ENCODE measurements around the gene SEC31B.

SEC31B gene

DNA sequence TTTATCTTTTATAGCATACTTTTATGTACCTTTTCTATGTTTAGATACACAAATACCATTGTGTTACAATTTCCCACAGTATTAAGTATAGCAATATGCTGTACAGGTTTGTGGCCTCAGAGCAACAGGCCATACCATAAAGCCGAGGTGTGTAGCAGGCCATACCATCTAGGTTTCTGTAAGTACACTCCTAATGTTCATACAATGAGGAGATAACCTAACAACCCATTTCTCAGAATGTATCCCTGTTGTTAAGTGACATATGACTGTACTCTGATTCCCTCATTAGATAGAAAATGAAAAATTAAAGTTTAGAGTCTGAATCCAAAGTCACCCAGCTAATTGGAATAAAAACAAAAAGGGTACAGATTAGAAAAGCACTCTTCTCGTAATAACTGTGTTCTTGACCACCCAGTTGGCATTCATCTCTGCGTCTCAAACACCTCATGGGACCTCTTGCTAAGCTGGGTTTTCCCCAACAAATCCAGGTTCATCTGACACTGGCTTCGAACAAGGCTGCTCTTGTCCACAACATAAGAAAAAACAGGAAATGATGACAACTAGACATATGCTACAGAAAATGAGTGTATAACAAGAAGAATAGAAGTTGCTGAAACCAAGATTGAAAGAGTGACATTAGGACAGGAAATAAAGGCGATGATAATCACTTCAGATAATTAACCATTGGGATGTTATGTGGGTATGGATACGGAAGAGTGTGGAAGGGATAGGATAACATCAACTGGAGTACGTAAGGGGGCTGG is 8.6 kb upstream of the SEC31B start:
- no peak for DNase-seq (ENCODE audit: low read depth)

DNA sequence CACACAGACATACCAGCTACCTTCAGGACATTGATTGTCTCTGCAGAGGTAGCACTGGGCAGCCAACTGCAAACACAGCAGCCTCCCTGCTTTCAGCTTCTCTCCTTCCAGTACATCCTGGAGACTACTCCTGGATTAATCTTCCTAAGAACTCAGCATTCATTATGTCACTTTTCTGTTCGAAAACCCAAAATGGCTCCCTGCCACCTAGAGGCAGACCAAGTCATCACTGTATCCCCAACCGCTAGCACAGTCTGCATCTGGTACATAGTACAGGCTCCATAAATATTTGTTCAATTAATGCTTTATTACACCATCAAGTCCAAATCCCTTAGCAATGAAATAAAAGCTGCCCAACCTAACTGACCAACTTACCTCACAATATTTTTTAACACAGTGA is 5.0 kb upstream of the SEC31B start:
- no peak for DNase-seq (ENCODE audit: low read depth)

DNA sequence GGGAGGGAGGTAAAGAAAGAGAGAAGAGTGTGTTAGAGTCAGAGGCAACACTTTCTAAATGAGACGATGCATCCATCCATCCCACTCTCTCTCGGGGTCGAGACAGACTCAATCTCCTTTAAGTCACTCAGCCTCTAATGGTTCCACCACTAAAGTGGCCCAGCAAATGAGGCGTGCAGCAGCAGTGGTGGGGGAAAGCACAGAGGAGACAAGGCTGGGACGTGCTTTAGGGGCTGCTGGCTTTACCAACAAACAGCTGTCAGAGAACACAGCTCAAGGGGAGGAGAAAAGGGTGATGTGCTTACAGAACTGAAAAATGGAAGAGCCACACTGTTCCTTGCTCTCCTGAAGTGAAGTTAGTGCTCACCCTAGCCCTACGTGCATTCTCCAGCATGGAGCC is 4.5 kb upstream of the SEC31B start:
- DNase-seq (ENCODE audit: low read depth) = no peak

DNA sequence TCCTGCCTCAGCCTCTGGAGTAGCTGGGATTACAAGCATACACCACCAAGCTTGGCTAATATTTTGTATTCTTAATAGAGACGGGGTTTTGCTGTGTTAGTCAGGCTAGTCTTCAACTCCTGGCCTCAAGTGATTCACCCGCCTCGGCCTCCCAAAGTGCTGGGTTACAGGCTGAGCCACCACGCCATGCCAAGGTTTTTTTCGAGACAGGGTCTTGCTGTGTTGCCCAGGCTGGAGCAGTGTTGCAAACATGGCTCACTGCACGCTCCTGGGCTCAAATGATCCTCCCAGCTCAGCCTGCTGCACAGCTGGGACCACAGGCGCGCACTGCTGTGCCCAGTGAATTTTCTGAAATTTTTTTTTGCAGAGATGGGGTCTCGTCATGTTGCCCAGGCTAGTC is 3.3 kb upstream of the SEC31B start:
- no peak for DNase-seq (ENCODE audit: low read depth)

DNA sequence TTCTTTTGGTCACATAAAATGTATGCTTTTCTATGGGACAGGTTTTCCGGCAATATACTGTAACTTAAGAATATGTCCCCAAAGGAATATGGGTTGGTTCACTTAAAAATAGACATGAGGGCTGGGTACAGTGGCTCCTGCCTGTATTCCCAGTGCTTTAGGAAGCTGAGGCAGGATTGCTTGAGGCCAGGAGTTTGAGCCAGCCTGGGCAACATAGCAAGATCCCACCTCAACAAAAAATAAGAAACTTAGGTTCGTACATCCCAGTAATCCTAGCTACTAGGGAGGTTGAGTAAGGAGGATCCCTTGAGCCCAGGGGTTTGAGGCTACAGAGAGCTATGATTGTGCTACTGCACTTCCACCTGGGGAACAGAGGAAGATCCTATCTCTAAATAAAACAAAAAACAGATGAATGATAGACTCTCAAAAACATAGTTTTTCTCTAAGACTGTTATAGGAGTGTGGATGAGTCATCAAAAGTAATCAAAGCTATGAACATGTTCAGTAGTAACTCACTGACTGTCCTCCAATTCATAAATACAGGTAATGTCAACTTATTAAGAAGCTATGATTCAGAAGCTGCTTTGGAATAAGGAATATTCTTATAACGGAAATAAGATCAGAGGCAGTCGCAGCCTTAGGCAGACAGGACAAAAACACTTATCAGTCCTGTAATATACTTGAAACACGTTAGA is 2.6 kb upstream of the SEC31B start:
- no peak for DNase-seq (ENCODE audit: low read depth)

DNA sequence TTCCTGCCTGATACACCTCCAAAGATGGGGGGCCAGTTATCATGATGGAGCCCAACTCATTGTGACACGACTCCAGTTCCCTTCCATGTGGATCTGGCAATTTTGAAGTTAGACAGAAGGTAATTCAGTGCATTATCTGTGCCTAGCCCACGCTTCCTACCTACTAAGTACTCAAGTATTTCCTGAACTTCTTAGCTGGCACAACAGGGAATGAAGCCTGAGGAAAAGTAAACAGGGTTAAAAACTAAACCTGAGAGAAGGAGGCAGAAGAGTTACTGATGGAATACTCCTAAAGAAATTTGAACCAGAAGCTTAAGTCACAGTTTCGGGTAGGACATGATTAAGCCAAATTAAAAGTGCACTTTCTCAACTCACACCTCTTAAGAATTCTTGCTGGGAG is 1.1 kb upstream of the SEC31B start:
- no peak for DNase-seq (ENCODE audit: low read depth)

DNA sequence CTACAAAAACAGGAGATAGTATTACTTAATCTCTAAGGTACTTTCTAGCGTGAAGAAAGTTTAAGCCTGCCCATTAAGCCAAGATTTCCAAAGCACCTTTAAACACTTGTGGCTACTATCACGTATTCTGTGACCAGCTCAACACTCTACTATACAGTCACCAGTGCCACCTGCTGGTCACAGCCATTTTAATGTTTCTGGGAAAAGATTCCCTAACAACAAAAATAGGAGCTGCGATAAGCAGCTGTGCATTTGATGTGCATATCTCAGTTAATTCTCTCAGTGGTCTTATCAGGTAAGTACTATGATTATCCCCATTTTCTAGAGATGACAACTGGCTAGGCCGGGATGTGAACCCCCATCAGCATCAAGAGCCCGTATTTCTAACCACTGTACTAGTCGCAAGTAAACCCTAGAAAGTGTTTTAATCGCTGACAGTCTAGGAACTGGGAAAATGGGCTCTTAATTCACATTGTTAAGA is 860 bp downstream of the SEC31B start:
- peak; percentile 39 for DNase-seq (ENCODE audit: low read depth)

DNA sequence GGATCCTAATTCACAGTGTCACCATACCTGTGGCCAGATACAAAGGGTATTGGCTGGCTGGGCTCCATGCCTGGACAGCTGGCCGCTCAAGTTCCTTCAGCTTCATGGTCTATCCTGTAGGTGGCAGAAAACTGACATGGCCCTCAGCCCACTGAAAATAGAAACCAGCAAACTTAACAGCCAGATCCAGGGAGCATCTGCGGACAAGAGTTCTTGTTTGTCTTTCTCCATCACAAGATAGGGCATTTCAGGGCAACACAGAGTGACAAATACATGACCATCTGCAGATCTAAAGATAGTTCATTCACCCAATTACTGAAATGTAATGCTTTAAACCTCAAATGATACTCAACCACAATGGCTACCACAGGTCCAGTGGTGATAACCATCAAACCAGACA is 2.8 kb downstream of the SEC31B start:
- DNase-seq (ENCODE audit: low read depth) = no peak

DNA sequence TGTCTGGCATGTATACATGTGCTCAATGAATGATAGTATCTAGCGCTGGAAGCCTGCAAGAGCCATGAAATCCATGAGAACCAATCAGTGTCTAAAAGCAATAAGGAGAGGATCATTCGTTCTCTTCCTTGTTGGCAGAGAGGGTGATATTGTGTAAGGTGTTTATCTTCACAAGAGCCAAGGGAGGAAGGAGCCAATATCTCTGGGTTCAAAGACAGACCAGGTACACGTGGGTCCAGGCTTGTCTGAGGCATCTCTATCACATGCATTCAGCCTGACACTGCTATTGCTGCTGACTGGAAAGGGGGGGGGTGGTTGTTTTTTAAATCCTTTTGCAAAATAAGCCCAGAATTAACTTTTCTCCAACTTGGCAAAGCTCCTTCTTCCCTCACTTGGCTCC is 4.0 kb downstream of the SEC31B start:
- DNase-seq (ENCODE audit: low read depth) = no peak

DNA sequence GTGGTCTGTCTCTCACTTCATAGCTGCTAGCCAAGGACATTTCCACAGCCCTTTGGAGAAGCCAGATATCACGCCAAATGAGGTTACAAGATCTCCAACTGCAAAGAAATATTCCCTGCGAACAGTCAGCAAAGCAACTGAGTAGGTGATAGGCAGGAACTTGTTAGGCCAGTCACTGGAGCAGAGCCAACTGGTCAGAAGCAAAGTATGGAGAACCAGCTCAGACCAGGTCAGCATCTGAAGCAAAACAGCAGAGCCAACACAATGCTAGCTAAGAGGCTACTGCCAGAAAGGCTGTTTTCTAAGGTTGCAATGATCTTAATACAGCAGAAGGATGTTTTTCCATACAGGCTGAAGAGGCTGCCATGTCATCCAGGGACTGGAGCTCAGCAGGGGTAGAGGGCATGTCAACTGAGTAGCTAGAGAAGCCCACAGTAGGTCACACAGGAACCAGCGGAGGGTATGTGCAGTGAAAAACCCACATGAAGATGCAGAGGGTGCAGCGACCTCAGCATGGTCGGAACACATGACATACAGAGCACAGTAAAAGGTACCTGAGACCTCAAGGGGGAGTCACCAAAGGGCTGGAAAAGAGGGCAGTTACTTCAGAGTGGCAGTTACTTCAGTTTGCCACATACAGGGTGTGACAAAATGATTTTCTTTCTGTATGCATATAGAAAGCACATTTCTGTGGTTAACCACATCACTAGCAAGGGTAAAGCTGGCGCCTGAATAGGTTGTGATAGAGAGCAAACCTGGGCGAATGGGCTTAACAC is 8.9 kb downstream of the SEC31B start:
- no peak for DNase-seq (ENCODE audit: low read depth)

DNA sequence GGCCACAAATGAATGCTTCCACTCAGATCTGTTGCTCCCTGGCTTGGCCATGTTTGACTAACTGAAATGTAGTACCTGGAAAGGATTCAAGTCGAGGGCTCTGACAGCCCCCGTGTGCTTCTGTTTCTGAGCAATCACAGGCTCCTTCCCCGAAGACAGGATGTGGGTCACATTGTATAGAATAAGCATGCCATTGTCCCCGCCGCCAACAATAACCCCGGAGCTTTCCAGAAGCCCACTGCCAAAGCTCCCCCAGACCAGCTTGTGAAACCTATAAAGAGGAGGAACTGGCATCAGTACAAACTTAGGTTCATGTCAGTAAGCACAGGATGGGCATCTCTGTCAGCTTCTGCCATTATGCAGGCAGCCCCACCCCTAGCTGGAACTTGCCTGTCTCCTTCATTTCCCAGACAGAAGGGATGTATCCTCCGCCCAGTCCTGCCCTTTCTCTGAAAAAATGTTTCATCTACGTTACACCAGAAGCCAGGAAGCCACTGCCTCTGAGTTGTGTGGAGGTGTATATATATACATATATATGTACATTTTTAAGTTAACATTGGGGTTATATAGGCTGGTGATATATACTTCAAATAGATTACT is 10.3 kb downstream of the SEC31B start:
- no peak for DNase-seq (ENCODE audit: low read depth)

DNA sequence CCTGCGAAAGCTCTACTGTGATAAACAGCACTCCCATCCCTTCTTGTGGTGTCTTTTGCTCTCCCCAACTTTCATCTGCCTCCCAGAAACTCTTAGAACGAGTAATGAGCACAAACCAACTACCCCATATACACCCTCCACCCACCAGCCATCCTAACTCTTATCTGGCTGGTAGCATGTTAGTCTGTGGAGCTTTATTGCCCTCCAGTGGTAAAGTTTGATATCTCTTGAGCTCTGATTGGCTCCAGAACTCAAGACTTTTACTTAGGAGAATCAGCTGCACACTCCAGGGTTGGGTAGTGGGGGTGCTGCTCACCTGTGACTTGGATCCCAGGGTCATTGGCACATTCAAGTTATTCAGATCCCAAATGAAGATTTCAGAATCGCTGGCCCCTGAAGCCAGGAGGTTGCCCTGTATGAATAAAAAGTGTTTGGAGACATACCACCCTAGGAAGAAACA is 10.9 kb downstream of the SEC31B start:
- peak; percentile 49 for DNase-seq (ENCODE audit: low read depth)

DNA sequence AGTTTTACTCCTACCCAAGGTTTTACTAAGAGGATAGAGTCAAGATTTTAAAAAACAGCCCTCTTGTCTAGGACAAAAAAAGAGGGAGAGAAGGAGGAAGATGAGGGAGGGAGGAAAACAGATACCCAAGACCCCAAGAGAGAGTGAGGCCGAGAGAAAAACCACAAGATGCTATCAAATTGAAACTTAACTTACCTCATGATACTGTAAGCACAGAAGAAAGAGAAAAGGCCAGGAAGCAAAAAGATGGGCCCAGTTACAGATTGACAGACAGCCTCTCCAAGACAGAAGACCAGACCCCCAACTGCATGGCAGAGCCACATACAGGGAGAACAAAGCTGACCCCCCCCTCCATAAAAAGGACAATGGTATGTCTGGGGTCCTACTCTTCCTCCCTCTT is 11.4 kb downstream of the SEC31B start:
- no peak for DNase-seq (ENCODE audit: low read depth)

DNA sequence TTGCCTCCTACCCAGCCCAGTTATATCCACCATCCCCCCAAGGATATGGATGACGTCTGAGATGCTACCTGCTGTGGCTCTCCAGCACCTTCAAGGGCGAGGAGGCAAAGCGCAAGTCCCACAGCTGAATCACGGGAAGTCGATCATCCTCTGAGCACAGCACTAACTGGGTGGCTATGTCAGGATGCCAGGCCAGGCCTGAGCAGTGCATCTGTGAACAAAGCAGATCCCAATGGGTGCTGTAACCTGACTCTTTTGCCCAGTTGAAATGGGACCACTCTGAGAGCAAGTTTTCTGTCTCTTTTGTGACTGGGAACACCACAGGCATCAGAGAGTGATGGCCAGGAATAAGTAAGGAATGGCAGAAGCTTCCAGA is 12.3 kb downstream of the SEC31B start:
- DNase-seq (ENCODE audit: low read depth) = no peak

DNA sequence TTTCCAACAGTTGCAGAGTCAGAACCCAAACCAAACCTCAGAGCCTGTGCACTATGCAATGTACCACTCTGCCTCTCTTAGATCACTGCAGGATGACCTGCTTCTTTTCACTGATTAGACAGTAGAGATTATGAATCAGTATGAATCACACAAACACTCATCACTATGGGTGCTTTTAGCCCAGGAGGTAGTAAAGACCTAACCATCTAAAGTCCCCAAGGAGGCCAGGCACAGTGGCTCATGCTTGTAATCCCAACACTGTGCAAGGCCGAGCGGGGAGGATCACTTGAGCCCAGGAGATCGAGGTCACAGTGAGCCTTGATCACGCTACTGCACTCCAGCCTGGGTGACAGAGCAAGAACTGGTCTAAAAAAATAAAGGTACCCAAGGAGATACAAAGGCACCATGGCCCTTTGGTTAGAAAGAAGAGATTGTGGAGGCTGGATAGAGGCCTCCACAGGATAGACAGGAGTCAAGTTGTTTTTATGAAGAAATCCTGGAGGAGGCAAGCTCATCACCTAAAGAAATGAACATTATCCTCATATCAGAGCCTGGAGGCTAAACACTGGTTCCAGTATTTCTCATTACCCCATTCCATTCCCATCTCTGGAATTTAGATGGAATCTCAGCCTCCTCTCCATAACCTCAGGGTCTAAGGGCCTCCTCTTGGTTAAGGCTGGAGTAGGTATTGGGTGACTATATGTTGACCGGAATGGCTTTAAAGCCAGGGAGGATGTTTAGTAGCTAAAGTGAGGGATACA is 12.9 kb downstream of the SEC31B start:
- DNase-seq (ENCODE audit: low read depth) = no peak

DNA sequence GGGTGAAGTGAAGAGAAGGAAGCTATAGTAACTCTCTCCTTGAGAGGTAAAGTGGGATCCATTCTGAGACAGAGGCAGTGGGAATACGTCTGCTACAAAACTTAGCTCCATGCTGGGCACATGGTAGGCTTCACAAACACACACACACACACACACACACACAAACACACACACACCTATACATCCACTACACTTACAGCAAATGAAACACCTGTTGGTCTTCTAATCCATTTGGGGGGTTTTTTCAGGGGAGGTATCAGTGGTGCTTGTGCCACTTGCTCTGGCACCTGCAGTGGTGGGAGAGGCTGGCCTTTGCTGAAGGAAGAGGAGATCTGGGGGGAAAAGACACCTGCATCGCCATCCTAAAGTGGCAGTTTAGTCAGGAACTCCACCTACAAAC is 14.5 kb downstream of the SEC31B start:
- no peak for DNase-seq (ENCODE audit: low read depth)

DNA sequence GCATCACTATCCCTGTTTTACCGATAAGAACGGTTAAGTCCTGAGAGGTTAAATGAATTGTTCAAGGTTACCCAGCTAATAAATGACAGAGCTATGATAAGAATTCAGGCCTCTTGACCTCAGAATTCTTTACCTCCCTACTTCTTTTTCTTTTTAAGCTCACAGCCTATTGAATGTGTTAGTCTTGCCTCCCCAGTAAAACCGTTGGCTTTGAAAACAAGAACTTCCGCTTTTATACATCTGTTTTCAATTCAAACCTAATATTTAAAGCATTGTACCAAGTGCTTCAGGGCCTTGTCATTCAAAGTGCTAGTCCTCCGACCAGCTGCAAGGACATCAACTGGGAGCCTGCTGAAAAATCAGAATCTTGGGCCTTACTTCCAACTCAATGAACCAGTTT is 15.6 kb downstream of the SEC31B start:
- DNase-seq (ENCODE audit: low read depth) = peak; percentile 47

DNA sequence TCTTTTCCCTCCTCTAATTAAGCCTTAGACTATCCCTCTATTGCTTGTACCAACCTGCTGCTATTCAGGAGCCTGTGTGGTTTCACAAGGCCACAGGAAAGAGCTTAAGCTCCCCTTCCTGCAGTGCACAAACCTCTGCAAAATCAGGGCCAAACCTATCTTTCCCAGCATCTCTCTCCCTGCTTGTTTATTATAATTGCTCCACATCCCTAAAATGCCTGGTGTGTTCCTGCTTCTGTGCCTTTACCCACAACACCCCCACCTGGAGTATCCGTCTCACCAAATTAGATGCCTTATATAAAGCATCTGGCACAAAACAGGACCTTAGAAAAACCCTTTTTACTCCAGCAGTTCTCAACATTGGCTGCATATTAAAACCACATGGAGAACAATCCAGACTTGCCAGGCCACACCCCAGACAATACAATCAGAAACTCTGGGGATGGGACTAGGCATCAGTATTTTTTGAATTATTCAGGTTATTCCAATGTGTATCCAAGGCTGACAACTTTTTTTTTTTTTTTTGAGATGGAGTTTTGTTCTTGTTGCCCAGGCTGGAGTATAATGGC is 16.7 kb downstream of the SEC31B start:
- DNase-seq (ENCODE audit: low read depth) = peak; percentile 22

DNA sequence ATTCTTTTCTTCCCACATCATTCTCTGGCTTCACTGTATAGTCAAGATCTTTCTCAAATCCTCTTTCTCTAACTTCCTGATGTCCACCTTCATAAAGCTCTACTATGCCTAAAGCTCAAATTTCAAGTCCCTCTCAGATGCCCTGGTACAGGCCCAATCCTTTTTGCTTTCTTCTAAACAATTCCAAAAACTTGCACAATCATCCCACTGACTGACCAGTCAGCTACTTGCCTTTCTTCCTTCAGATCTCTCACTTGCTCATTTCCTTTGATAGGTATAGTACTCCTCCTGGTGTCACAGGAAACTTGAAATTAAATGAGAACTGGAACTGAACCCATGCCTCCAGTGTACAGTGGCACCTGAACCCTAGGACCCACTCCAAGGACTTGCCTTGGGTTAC is 18.2 kb downstream of the SEC31B start:
- DNase-seq (ENCODE audit: low read depth) = no peak

DNA sequence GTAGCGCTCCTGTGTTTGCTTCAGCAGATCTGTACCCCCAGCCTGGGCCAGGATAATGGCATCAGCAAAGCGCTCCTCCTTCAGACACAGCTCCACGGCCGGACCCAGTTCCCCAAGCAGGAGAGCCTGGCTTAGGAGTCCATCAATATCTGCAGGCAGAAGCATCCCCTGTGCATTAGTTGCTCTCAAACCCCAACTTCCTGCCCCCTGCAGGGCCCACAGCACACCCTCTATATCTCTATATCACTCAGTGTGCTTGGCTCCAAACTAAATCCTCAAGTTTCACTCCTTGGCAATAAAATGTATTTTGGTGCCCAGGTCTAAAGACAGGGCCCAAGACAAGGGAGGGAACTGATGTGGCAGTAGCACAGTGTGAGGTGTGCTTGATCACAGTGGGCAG is 21.6 kb downstream of the SEC31B start:
- DNase-seq (ENCODE audit: low read depth) = no peak

DNA sequence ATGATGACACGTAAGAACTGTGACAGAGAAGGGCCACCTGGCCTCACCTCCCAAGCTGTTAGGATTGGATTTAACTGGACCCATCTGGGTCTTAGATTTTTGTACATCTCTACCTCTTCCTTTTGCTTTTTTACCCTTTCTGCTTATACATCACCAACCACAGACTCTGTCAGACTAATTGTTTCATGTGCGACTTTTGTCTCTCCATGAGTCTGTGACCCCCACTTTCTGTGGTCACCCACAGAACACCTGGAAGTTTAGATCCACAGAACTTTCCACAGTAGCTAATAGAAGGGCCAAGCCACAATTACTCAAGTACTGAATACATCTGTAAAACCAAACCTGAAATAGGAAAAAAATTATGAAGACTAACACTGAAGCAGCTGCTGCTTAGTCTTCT is 23.1 kb downstream of the SEC31B start:
- no peak for DNase-seq (ENCODE audit: low read depth)

All from fibroblast of the conjunctiva (primary cell).